Muscle of arm (tissue), 12 donors: Measurements from ENCODE around the gene AK3. TPM values are rescaled to one million over a fixed set of nuclear protein-coding genes. Genes with fewer than 3 reads are reported as not detected.

ENCODE experiments used
- DNase-seq: peaks from one replicate; pipeline ENCODE4 v3.0.0-alpha.2; 2013
- polyA plus RNA-seq, 12 donors: library from polyadenylated mRNA; unstranded; fragments of 120-200 nt; gene quantifications; one replicate each; pipeline ENCODE4 v1.2.1, GENCODE V29; 2013; ENCODE audit not compliant: insufficient read length in 12 of 12

AK3 gene
- polyA plus RNA-seq, 12 donors: 39.5 to 61.5 (median 47.4) TPM; not detected in 1

DNA sequence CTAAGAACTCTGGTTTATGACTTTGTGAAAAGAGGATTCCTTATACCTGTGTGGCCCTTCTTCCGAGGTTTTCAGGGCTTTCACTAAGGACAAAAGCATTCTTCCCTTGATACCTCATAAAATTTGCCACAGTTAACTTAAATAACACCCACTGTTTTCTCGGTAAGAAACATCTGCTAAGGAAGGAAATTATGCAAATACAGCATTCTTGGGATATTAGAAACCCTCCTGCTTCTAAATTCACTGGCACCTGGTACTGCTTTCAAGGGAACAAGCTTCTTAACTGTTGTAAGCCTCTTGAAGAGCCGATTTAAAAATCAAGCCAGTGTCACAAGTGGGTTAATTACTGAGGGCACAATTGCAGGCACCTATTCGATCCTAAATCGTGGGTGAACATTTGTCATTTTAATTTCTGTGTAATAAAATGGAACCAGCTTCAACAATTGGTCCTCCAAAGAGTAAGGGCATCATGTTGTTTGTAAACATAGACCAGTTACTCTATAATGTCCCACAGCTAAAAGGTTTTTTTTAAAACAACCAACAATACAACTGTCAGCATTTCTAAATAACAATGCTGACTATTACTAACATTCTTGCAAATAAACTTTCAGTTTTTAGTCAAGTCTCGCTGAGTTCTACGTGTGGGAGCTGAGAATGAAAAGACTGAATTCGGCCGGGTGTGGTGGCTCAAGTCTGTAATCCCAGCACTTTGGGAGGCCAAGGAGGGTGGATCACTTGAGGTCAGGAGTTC lies 26.6 kb downstream of the AK3 start:
- DNase-seq: no peak

DNA sequence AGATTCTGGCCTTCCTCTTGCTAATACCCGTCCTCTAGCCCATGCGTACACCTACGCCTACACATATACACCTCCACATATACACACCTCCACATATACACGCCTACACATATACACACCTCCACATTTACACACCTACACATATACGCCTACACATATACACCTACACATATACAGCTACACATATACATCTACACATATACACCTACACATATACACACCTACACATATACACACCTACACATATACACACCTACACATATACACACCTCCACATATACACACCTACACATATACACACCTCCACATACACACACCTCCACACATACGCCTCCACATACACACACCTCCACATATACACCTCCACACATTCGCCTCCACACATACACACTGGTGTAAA lies 27.2 kb downstream of the AK3 start:
- peak; percentile 3 for DNase-seq

DNA sequence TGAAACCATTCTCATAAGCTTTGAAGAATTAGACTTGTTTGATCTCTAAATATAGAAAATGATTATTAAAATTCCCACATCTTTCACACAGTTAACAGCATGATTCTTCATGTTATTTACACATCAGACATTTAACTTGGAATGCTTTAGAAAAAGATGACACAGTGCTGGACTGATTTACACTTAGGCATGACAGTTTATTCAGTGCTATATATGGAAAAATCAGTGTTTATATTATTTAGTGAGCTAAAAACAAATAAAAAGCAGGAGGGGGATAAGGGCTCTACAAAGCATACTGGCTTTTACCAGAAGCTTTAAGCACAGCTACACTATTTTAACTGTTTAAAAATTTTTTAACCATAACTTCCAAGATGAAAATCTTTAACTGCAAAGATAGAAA lies 31.6 kb downstream of the AK3 start:
- DNase-seq: no peak

DNA sequence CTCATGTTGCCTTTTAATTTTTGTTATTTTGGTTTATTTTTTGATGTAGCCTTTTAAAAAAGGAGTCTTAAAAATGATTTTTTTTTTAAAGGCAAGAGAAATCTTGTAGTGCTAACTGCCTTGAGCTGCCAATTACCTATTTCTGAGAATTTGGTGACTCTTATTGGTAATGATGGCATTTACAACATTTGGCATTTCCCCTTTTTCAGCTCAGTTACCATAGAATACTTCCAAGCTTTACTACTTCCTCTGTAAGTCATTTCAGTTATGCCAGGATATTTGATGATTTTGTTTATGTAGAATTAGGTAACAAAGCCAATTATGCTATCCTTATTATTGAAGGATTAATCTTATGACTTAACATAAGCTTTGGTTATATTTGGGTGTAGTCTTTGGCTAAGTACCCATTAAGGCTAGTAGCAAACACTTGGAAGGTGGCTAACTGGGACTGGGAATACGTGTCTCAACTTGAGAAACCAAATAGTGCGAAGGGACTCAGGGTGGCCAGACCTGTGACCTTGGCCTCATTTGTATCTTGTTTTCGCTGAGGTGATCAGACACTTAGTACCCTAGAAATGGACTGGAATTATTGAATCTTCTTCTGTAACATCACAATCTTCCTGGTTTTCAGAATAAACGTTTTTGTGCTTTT lies 33.9 kb downstream of the AK3 start:
- no peak for DNase-seq

DNA sequence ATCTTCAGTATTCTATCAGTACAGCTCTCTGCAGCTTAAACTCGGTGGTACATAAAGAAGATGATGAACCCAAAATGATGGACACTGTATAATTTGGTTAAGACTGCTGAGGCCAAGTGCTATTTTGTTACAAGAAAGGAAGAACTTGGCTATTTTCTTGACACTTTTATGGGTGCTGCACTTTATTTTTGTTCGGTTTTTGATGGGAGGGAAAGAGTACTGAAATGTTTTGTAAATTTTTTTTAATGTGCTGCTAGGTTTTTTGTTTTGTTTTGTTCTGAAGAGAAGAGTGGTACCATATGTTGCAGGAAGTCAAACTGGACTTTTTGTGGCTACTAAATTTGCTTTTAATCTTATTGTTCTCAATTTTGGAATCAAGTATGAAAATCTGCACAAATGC lies 35.0 kb downstream of the AK3 start:
- DNase-seq: no peak

DNA sequence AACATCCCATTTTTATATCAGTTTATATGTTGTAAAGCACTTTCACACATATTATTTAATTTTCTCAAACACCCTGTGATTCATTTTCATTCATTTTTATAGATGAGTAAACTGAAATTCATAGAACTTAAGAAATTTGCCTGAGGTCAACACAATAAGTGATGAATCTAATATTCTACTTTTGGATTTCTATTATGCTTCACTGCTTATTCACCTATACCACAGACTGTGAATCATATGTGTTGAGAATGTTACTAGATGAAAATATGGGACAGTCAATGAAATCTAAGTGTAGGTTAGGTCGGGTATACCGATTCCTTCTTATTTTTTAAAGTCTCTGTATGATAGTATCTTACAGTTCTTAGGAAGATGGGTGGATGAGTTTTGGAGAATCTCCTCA lies 36.9 kb downstream of the AK3 start:
- no peak for DNase-seq

DNA sequence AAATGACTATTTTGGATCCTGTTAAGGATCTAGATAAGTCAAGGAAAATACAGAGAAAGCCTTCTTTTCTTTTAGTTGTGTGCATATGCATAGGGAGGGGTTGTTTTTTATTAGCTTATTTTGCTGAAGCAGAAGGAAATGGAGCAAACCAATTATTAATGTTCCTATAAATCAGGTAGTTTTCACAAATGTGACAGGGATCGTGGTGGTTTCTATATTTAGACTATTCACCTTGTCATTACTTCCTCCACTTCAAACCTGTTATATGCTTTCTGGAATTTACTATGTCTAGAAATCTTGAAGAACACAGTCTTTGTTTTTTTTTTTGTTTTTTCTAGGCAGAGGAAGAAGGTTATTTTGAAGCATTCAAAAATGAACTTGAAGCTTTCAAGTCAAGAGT lies 39.5 kb downstream of the AK3 start:
- no peak for DNase-seq

DNA sequence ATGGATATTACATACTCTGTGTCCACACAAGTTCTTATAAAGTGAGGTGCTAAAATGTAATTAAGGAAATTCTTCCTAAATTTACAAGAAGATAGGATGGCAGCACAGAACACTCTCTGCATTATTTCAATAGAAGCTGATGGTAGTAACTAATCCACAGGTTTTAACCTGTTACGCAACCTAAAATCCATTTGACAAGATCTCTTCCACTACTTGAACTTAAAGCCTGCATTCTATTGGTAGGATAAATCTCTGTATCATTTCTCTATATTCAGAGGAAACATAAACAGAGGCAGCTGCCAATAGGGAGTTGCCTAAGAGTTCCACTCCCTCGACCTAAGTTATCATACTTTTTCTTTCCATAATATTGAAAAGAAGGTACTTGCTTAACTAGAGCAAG lies 40.1 kb downstream of the AK3 start:
- DNase-seq: no peak

DNA sequence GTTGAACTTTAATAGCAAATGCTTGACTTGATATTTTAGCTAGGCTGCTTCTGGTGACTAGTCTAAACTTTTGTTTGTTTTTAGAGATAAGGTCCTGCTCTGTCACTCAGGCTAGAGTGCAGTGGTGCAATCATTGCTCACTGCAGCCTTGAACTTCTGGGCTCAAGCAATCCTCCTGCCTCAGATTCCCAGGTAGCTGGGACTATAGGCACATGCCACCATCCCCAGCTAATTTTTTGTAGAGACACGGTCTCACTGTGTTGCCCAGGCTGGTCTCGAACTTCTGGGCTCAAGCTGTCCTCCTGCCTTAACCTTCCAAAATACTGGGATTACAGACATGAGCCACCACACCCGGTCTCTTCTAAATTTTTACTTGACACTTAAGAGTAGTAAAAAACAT lies 40.9 kb downstream of the AK3 start:
- no peak for DNase-seq

DNA sequence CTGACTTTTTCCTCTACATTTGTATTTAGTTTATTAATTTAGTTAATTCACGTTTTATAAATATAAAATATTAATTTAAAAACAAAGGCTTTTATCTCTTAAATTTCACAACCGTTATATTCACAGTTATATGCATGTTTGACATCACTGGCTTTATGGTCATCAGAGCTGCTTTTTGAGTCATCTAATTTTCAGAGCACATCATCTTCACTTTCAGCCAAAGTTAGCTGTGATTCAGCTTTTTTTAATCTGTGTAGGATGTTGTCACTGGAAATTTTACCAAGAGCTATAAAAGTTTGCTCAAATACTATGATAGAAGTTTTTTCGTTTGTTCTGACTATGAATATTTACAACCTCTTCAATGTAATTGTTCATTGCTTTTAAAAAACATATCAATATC lies 49.2 kb downstream of the AK3 start:
- DNase-seq: no peak

DNA sequence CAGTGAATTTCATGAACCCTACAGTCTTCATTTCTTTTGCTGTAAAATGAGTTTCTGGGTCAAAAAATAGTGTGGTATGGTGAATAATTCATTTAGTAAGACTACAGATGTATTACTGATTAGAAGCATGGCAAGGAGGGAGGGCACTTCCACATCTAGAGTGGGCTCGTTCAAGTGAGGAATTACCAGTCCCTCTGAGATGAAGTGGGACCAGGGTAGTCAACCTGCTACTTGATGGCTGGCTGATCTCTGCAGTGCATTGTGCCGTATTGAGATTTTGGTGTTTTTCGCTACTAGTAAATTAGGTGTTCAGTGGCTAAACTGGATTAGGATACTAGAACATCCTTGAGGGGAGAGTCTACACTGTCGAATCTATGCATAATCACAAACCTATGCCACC lies 50.9 kb downstream of the AK3 start:
- DNase-seq: no peak

DNA sequence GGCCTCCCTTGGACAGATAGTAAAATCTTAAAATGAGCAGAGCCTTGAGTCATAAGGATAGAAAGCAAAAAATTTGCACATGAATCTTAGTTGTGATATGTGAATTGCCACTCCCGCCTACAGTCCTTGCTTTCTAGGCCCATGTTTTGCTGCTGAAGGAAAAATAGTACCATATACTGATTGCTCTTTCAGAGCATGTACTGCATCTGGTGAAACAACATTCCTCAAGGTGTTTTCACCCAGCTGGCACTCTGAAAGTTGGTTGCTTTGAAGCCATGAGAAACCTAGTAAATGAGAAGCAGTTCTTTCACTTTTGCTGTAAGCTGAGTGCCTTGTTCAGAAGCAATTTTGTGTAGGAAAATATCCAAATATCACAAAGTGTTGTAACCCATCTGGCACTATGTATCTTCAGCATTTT lies 51.3 kb downstream of the AK3 start:
- no peak for DNase-seq

DNA sequence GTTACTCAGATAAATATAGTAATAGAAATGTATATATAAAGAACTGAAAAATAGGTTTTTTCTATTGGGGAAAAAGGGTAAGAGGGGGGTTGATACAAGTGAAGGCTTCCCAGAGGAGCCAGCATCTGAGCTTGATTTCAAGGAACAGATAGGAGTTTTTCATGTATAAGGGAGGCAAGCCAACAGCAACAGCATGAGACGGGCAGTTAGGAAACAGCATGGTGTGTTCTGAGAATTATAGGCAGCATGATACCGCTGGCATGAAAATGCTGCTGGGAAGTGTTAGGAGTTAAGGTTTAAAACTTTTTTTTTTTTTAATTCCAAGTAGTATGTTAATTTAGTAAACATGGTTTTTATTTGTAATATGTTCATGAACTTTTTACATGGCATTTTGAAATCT lies 52.0 kb downstream of the AK3 start:
- no peak for DNase-seq

DNA sequence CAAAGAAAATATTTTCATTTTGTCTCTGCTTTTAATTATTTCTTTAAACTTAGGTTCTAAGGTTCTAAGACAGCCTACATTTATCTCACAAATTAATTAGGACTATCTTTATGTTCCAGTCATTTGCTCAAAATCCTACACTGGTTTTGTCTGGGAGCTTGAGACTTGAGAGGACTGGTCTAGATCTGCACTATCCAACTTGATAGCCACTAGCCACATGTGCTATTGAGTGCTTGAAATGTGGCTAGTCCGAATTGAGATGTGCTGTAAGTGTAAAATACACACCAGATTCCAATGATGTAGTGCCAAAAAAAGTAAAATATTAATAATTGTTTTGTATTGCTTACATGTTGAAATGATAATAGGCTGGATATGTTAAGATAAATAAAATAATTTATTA lies 54.4 kb downstream of the AK3 start:
- DNase-seq: no peak

DNA sequence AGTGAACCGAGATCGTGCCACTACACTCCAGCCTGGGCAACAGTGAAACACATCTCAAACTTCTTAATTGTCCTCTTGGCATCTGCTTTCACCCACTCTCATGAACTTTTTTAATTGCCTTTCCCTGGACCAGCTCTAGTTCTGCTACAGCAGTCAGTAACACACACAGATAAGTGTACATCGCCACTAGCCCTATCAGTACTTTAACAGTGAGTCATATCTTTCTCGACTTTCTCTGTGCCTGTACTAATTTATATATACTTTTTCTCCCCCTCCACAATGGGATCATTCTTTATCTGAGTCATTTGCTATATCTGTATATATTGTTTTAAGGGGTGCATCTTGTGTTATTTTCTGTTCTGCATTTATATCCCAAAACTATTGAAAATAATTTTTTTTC lies 54.9 kb downstream of the AK3 start:
- DNase-seq: no peak

DNA sequence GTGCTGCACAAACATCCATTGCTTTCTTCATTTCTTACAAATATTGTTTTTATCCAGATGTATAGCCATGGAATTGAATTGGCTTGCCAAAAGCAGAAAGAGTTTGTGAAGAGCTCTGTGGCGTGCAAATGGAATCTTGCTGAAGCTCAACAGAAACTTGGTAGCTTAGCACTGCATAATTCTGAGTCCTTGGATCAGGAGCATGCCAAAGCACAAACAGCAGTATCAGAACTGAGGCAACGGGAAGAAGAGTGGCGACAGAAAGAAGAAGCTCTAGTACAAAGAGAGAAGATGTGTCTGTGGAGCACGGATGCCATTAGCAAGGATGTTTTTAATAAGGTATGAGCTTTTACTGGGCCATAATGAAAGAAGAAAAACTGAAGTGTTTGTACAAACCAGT lies 56.2 kb downstream of the AK3 start:
- no peak for DNase-seq

DNA sequence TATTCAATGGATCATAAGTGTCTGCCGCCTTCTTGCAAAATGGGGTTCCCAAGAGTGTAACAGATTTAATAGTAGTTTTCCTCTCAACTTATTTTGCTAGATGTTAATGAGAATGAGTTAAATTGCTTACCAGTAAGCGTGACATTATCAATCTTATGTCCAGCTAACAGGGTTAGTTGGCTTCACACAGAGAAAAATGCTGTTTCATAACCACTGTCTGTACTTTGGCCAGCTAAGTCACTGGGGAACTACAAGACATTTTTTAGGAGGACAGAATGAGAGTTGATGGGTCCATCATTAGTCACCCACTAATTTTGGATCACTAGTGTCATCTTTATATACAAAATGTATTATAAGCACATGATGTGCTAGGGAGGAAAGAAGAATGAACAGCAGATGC lies 60.3 kb downstream of the AK3 start:
- DNase-seq: no peak

DNA sequence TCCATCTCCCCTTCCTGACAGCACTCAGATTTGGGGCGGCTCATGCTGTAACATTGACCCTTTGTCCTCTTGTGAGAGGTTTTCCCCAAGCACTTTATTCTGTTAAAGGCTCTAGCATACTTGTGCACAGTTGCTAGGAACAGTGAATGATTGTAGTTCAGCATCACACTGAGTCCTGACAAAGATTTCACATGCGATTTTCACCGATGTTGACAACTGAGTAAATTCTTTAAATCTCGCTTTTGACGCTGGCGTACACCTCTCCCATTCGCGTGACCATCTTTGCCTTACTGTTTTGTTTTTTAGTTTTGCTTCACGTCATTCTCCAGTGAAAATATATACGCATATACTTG lies 60.9 kb downstream of the AK3 start:
- peak; percentile 35 for DNase-seq

DNA sequence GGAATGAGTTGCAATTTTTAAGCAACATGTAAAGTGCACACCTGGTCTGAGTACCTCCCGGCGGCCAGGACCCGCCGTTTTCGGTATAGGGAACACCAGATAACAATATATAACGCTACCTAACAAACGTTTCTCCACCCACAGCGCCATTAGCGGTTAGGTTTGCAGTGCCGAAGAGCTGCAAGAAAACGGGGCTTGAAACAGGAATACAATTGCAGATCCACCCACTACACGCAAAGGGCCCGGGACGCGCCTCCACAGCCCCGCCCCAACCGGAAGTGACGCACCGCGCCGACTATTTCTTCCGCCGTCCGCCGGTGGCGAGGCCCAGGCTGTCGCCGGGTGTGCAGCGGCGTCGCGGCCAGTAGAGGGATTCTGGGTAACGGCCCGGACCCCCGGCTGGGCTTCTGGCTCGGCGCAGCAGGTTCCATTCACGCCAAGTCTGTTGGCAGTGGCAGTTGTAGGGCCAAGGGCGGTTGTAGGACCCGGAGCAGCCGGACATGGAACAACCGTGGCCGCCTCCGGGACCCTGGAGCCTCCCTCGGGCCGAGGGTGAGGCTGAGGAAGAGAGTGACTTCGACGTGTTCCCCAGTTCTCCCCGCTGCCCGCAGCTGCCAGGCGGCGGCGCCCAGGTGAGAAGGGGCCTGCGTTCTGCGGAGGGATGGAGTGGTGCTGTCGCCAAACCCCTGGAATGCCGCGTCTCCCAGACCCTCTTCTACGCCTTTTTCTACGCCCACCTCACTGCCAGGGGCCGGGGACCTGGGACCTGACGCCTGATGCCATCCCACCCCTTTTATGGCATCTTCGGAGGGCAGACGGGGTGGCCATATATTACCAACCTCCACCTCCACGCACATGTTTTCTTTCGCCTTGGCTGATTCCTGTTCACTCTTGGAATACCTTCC lies 61.5 kb downstream of the AK3 start, which contains the start of gene CDC37L1:
Gene CDC37L1, plus strand, starts transcription at position 302 of the 905 bp plus-strand sequence. Its CDS starts 199 bp downstream, at position 501.
- DNase-seq: peak; percentile 98

DNA sequence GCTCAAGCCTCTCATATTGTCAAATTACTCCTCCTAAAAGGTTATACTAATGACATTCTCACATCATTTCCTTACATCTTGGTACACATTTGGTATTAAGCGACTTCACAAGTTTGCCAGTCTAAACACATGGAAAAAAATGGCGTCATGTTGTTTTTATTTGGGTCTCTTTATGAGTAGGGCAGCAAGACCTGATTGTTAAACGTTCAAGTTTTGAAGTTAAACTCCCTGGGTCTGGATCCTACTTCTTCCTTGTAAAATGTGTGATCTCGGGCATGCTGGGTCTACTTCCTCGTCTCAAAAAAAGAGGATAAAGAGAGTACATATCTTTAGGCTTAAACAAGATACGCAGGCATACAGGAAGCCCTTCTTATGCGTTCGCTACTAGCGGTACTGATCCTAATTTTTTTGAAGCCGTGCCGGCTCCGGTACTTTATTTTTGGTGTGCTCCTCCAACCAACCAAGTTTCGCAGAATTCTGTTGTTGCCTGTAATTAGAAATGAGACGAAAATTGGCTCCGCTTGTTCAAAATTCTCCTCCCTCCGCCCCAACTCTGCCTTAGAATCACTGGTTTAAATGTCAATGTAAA lies 62.2 kb downstream of the AK3 start:
- peak; percentile 66 for DNase-seq

DNA sequence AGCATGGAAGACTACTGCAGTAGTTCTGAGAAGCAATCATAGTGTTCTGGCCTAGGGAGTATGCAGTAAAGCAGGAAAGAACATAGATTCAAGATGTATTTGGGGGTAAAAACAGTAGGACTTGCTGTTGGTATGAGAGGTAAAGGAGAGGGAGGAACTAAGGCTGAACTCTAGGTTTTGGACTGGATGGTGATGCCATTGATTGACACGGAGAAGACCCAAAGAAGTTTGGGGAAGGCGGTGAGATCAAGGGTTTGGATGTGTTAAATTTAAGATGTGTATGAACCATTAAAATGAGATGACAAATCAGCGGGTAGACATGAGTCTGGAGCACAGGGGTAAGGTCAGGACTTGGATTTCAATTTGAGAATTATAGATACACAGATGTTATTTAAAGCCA lies 63.6 kb downstream of the AK3 start:
- no peak for DNase-seq

DNA sequence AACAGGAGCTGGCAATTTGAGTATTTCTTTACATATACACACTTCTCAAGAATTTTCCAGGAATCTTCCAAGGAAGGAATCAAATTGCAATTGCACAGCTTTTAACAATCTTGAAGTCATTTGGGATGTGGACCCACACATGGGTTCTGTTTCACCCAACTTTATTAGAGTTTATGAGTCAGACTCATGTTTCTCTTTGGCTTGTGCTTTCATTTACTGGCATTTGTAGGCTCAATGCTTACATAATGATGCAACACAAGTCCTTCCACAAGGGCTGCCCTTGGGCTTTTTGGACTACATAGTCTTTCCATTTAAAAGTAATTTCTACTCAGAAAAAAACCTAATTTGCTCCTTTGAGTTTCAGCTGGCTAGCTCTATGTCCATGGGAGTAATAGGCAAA lies 66.2 kb downstream of the AK3 start:
- DNase-seq: peak; percentile 18
